HG02840 (cell line): ENCODE data around the gene BACE2.
"Not testable (repeated sequence)": the region's sequence is repeated elsewhere in the genome, so short reads cannot be mapped to it uniquely, and the experiment has no call there.

Experiments used
- ATAC-seq: cut with Tn5 transposase; IDR thresholded peaks from one replicate; pipeline ENCODE4 v1.9.1; 2021; ENCODE audit warnings: mild to moderate bottlenecking, moderate library complexity, moderate number of reproducible peaks; ENCODE audit not compliant: unreplicated experiment, low FRiP score

Gene BACE2

GRCh38 chr21:41235201-41235600, 67.2 kb downstream of the BACE2 start:
- ATAC-seq = no peak

GRCh38 chr21:41236352-41236973, 68.5 kb downstream of the BACE2 start:
- no peak for ATAC-seq

- ATAC-seq = not testable (repeated sequence)
Observed at GRCh38 chr21:41238081-41238796, 70.3 kb downstream of the BACE2 start.

GRCh38 chr21:41240040-41240439, 72.1 kb downstream of the BACE2 start:
- ATAC-seq = no peak

GRCh38 chr21:41241341-41241740, 73.4 kb downstream of the BACE2 start:
- no peak for ATAC-seq

GRCh38 chr21:41242238-41242829, 74.4 kb downstream of the BACE2 start:
- ATAC-seq = no peak

- ATAC-seq = no peak
Observed at GRCh38 chr21:41243107-41243506, 75.1 kb downstream of the BACE2 start.

- ATAC-seq = not testable (repeated sequence)
Observed at GRCh38 chr21:41244266-41244880, 76.4 kb downstream of the BACE2 start.

GRCh38 chr21:41245509-41246135, 77.7 kb downstream of the BACE2 start:
- no peak for ATAC-seq

- no peak for ATAC-seq
Observed at GRCh38 chr21:41246808-41247207, 78.8 kb downstream of the BACE2 start.

- ATAC-seq = no peak
Observed at GRCh38 chr21:41247561-41248545, 79.9 kb downstream of the BACE2 start.

GRCh38 chr21:41249476-41249875, 81.5 kb downstream of the BACE2 start:
- no peak for ATAC-seq

- ATAC-seq = no peak
Observed at GRCh38 chr21:41250519-41250918, 82.6 kb downstream of the BACE2 start.

- no peak for ATAC-seq
Observed at GRCh38 chr21:41251961-41252642, 84.1 kb downstream of the BACE2 start.

GRCh38 chr21:41254090-41254700, 86.2 kb downstream of the BACE2 start:
- no peak for ATAC-seq

- no peak for ATAC-seq
Observed at GRCh38 chr21:41255190-41255589, 87.2 kb downstream of the BACE2 start.

- not testable (repeated sequence) for ATAC-seq
Observed at GRCh38 chr21:41256231-41256630, 88.3 kb downstream of the BACE2 start.

- no peak for ATAC-seq
Observed at GRCh38 chr21:41256771-41257702, 89.1 kb downstream of the BACE2 start.
